Measurements from ENCODE around the gene SETD4.

DNA sequence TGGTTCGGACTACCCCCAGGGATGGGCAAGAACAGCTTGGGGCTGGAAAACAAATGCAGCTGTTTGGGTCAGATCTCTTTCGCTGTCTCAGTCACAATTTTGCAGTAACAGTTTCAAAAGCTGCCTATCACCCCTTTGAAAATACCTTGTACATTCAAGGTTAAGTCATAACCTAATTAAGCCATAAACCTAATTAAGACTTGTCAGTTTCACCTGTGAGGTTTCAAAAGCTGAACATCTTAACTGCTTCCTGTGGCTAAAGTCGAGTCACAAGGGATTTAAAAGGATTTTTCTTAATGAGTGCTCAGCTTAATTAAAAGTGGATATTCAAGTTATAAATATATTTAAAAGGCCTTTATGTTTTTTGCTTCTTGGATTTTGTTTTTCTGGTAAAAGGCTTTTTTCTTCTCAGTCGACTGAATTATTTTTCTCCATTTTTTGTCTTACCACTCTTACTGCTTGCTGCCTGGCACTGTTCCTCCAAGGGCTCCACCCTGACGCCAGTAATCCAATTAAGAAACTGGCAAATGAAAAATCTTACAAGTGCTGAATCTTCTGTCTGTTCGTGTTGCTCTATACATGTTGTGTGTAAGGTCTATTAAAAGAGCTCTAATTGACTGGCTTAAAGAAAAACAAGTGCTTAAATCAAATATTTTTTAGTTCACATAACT is 40.8 kb upstream of the SETD4 start:
- TF ChIP-seq, protein P1, sequence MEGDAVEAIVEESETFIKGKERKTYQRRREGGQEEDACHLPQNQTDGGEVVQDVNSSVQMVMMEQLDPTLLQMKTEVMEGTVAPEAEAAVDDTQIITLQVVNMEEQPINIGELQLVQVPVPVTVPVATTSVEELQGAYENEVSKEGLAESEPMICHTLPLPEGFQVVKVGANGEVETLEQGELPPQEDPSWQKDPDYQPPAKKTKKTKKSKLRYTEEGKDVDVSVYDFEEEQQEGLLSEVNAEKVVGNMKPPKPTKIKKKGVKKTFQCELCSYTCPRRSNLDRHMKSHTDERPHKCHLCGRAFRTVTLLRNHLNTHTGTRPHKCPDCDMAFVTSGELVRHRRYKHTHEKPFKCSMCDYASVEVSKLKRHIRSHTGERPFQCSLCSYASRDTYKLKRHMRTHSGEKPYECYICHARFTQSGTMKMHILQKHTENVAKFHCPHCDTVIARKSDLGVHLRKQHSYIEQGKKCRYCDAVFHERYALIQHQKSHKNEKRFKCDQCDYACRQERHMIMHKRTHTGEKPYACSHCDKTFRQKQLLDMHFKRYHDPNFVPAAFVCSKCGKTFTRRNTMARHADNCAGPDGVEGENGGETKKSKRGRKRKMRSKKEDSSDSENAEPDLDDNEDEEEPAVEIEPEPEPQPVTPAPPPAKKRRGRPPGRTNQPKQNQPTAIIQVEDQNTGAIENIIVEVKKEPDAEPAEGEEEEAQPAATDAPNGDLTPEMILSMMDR (IDR thresholded peaks at IDR 0.05), result no peak
- TF ChIP-seq EZH2phosphoT487 (IDR thresholded peaks at IDR 0.05), result no peak
- no peak for TF ChIP-seq EZH2 (IDR thresholded peaks at IDR 0.05)

All from neural progenitor cell (in vitro differentiated cells).